K562 (cell line): ENCODE measurements around the gene UNC45A.

ENCODE experiments used
- JUN ChIP-seq, 2 experiments: sonication (generic) in 1 of 2; formaldehyde crosslinking in 1 of 2; IDR thresholded peaks; 2 replicates each; pipeline versions ENCODE4 v1.6.1 to v1.8.0; 2012 to 2022; ENCODE audit warnings: borderline replicate concordance in 2 of 2, mild to moderate bottlenecking in 2 of 2, improper control_type of control experiment in 1 of 2, low read depth in 1 of 2, low read length in 1 of 2, missing genetic modification reagents in 1 of 2
- RCOR1 ChIP-seq, 2 experiments: IDR thresholded peaks; 2 replicates each; pipeline ENCODE4 v1.6.1; 2012; ENCODE audit warnings: low read depth in 2 of 2, low read length in 2 of 2, borderline replicate concordance in 1 of 2, improper control_type of control experiment in 1 of 2
- TOE1 ChIP-seq, 2 experiments: fragments of 450-650 bp in 1 of 2; sonication (generic) in 1 of 2; formaldehyde crosslinking in 1 of 2; IDR thresholded peaks; 2 replicates each; pipeline versions ENCODE4 v1.7.1 to v1.8.0; 2016 to 2022; ENCODE audit warnings: borderline replicate concordance in 2 of 2, mild to moderate bottlenecking in 2 of 2, antibody characterized with exemption in 1 of 2, inconsistent platforms in 1 of 2, low read depth in 1 of 2, missing genetic modification reagents in 1 of 2, moderate library complexity in 1 of 2
- ZNF280B ChIP-seq: fragments of 250-450 bp; sonication (Bioruptor Pico); IDR thresholded peaks from 2 replicates; pipeline ENCODE4 v1.5.1; 2021; ENCODE audit warnings: mild to moderate bottlenecking

- no peak for TF ChIP-seq ZNF280B (CRISPR knock-in tag)
- no peak for TF ChIP-seq TOE1 (IDR thresholded peaks at IDR 0.05; ENCODE audit: borderline replicate concordance)
- TF ChIP-seq TOE1 (CRISPR knock-in tag; IDR thresholded peaks at IDR 0.05; ENCODE audit: borderline replicate concordance, low read depth) = no peak
- no peak for TF ChIP-seq JUN (IDR thresholded peaks at IDR 0.05; ENCODE audit: borderline replicate concordance, low read depth, low read length)
- TF ChIP-seq JUN (CRISPR knock-in tag; IDR thresholded peaks at IDR 0.05; ENCODE audit: borderline replicate concordance) = no peak
- no peak for TF ChIP-seq RCOR1 (IDR thresholded peaks at IDR 0.05; ENCODE audit: borderline replicate concordance in 1 of 2, low read depth in 2 of 2, low read length in 2 of 2)
These were observed 5.7 kb upstream of the UNC45A start for GRCh38 chr15:90929246-90930019.
